Panc1 (cell line): Measurements from ENCODE around the gene AK4.

Source experiments
- CTCF ChIP-seq: fragments of 450-650 bp; IDR thresholded peaks from 2 replicates; pipeline ENCODE4 v1.5.1; 2017; ENCODE audit warnings: mild to moderate bottlenecking
- POLR2AphosphoS5 ChIP-seq: IDR thresholded peaks from 2 replicates; pipeline ENCODE4 v1.6.1; 2012; ENCODE audit warnings: mild to moderate bottlenecking, low read depth, low read length, moderate library complexity

- TF ChIP-seq CTCF (no peak), POLR2AphosphoS5 (no peak)
Observed at GRCh38 chr1:65138524-65138923, 9.5 kb upstream of the AK4 start.
